ENCODE data around the gene SLC38A9.

SLC38A9 gene

GRCh38 chr5:55584398-55585205 is 127.5 kb downstream of the SLC38A9 start:
- in situ Hi-C loops (cut with MboI; ENCODE audit: low sequenced_read_pairs), result no loop called here

GRCh38 chr5:55583578-55583977 is 128.5 kb downstream of the SLC38A9 start:
- in situ Hi-C loops (cut with MboI; ENCODE audit: low sequenced_read_pairs), result no loop called here

GRCh38 chr5:55582256-55582655 is 129.9 kb downstream of the SLC38A9 start:
- in situ Hi-C loops (cut with MboI; ENCODE audit: low sequenced_read_pairs), result no loop called here

- in situ Hi-C loops (cut with MboI; ENCODE audit: low sequenced_read_pairs), result no loop called here
Observed at GRCh38 chr5:55580042-55580441, 132.1 kb downstream of the SLC38A9 start.

GRCh38 chr5:55578771-55579170 is 133.4 kb downstream of the SLC38A9 start:
- in situ Hi-C loops (cut with MboI; ENCODE audit: low sequenced_read_pairs), result no loop called here

GRCh38 chr5:55577353-55578060 is 134.6 kb downstream of the SLC38A9 start:
- in situ Hi-C loops (cut with MboI; ENCODE audit: low sequenced_read_pairs), result no loop called here

GRCh38 chr5:55576661-55577060 is 135.5 kb downstream of the SLC38A9 start:
- in situ Hi-C loops (cut with MboI; ENCODE audit: low sequenced_read_pairs), result no loop called here
